Subcutaneous adipose tissue (tissue), 4 donors: ENCODE measurements around the gene DLGAP1. TPM values are rescaled to one million over a fixed set of nuclear protein-coding genes. Genes with fewer than 3 reads are reported as not detected.

Experiments
- CTCF ChIP-seq: fragments of 450-650 bp; IDR thresholded peaks from one replicate; pipeline ENCODE4 v1.5.1; 2016; ENCODE audit warnings: low read depth, mild to moderate bottlenecking, control low read depth, antibody characterized with exemption, moderate library complexity
- total RNA-seq, 4 donors: library from RNA; depleted of rRNA; stranded (reverse); fragments of >200 nt; gene quantifications; one replicate each; pipeline ENCODE4 v1.1.0, GENCODE V29; 2016

The DLGAP1 gene
- total RNA-seq, 4 donors from 2014 or later = 0.44 to 3.3 (median 0.99) TPM

DNA sequence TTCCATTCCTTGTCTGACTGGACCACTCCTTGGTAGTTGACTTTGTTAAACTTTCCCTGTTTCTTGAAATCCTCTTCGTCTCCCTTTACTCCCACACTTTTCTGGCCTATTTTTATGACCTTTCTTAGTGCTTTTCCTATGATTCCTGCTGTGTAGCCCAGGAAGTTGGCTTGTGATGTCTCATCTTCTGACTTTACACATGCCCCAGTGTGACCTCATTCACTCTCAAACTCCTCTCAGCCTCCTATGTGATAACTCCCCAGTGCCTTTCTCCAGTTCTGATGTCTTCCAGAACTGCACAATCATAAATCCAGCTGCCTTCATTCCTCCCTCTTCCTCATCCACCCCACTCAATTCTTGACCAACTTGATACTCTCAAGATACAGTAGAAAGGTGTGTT, 597.6 kb downstream of the DLGAP1 start:
- TF ChIP-seq CTCF = no peak

DNA sequence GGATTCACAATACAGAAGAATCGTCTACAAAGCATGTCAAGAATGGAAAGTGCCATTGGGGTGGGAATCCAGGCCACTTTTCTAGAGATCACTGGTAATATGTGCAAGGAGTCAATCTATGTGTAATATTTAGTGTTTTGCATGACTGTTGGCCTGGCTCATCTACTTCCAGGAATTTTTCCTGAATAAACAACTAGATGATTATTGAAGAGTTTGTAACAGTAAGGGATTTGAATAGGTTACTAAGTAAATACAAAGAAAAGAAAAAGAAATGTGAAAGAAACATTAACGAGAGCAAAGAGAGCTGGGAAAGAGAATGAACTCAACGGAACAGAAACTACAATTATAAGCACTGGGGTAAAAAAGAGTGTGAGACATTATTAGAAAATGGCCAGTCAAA, 599.1 kb downstream of the DLGAP1 start:
- TF ChIP-seq CTCF = no peak

- no peak for TF ChIP-seq CTCF
Measured at GRCh38 chr18:3852321-3852720, 602.8 kb downstream of the DLGAP1 start.

- TF ChIP-seq CTCF = no peak
Measured at GRCh38 chr18:3851159-3851558, 603.9 kb downstream of the DLGAP1 start.

GRCh38 chr18:3848316-3848715, 606.8 kb downstream of the DLGAP1 start:
- TF ChIP-seq CTCF = no peak

GRCh38 chr18:3845161-3845560, 609.9 kb downstream of the DLGAP1 start:
- no peak for TF ChIP-seq CTCF

DNA sequence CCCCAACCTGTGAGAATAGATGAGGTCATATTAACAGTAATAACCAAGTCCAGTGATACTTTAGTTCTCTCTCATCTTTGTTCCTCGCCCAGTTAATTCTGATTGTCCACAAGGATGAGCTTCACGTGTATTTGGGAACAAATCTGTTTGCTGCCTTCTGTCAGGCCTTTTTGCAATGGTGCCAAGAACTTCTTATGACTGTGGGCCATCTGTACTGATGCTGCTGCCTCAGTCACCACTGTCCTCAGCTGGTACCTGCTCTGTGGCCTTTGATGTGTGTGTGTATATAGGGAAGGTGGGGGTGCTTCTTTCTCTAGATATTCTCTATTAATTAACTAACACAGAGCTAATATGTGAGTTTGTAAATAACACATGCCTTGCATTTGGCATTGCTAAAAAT, 612.3 kb downstream of the DLGAP1 start:
- no peak for TF ChIP-seq CTCF
